ENCODE results near the gene CSRNP2.
A peak's percentile ranks its signal among the peaks of the same experiment; 100 is the strongest.

CSRNP2 gene

DNA sequence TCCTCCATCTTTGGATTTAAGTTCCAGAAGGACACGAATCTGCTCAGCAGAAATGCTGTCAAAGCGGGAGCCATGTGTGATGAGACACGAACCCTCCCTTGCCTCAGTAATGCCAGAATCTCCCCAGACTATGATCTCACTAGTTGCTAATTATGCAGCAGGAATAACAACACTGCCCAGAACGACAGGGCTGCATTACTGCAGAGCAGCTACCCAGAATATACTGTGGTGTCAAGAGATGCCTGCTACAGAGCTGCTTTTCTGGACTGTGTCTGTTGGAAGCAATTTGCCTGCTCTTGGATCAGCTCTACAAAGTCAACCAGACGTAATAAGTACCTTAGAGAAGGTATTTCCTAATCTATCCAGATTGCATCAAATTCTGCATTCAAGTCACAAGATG, 5.5 kb downstream of the CSRNP2 start:
- DNase-seq (ENCODE audit: low spot score) = no peak

DNA sequence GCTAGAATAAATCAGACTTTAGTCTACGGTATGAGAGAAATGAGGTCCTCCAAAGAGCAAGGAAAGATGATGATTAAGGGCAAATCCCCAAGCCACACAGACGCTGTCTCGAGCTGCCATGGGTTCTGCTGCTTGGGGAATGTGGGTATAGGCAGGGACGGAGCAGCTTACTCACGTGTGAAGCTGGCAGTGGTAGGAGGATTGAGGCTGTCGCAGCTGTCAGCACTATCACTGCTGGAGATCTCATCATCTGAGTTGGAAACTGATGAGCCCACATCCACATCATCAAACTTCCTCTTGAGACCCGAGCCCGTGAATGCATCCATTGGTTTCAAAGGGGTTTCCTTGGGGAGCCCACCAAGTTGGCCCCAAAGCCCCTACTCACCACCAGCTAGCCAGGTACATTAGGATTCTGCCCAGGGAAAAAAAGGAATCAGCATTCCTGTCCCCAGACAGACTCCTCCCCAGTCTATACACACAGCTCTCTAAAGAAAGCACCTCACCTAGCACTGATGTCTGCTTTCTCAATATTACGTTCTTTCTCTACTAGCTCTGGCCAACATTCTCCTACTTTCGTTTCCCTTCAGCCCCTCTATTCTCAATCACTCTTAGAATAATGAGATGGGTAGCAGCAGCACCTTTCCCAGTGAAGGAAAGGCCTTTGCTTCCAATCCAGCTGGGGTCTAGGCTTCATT, 7.0 kb downstream of the CSRNP2 start:
- no peak for DNase-seq (ENCODE audit: low spot score)

DNA sequence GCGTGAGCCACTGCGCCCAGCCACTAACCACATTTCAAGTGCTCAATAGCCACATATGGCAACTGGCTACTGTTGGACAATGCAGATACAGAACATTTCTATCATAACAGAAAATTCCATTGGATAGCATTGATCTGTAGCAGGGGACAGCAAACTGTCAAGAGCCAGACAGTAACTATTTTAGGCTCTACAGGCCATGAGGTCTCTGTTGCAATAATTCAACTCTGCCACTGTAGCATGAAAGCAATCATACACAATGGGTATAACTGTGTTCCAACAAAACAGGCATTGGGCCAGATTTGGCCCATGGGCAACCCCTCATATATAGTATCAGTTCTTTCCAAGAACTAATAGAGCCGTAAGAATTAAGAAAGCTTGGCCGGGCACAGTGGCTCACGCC, 8.0 kb downstream of the CSRNP2 start:
- DNase-seq (ENCODE audit: low spot score) = no peak

DNA sequence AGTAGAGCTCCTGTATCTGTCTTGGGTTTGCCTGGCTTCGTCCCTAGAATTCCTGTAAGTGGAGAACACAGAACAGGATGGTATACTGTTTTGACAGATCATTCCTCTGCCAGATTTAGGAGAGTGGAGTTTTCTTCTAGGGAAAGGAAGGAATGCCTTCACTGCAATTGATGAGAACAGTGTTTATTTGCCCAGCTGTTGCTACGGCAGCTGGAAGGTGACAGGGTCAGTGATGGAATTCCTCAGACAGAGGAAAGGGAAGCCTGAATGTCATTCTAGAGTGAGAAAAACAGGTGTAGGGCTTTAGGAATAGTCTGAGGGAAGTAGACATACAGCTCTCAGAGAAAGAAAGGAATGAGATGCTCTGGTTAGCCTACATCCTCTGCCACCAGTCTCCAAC, 11.7 kb downstream of the CSRNP2 start:
- no peak for DNase-seq (ENCODE audit: low spot score)

DNA sequence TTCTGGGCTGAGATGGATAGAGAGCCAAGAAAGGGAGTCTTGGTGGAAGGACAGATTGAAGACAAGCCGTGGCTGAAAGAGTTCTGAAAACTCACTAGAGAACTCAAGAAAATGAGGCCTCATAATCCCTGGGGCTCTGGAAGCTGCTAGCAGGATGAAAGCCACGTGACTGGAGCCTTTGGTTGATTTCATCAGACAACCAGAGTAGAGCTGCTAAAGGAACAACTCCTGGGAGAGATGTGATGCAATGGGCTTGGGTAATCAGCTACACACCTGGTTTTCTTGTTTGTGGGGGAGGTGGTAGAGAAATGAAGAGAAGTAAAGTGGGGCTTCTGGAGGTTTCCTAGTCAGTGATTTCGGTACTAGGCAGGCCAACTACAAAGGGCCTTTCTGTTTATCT, 13.4 kb downstream of the CSRNP2 start:
- DNase-seq (ENCODE audit: low spot score) = no peak

DNA sequence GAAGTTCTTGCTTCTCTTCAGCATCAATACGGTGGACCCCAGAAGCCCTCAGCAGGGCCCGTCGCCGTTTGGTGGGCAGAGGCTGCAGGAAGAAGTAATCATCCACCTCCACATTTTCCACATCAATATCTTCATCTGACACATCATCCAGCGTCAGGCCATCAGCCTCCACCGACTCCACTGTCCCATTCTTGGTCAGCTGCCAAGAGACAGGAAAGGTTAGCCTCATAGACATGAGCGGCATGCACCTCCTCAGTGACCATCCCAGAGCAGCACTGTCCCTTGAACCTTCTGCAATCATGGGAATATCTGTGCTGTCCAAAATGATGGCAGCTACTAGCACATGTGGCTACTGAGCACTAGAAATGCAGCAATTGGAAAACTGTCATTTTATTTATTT, 15.6 kb downstream of the CSRNP2 start:
- DNase-seq (ENCODE audit: low spot score) = no peak

GRCh38 chr12:51067229-51067628, 16.2 kb downstream of the CSRNP2 start:
- no peak for DNase-seq (ENCODE audit: low spot score)

GRCh38 chr12:51065530-51065929, 17.9 kb downstream of the CSRNP2 start:
- DNase-seq (ENCODE audit: low spot score) = no peak

DNA sequence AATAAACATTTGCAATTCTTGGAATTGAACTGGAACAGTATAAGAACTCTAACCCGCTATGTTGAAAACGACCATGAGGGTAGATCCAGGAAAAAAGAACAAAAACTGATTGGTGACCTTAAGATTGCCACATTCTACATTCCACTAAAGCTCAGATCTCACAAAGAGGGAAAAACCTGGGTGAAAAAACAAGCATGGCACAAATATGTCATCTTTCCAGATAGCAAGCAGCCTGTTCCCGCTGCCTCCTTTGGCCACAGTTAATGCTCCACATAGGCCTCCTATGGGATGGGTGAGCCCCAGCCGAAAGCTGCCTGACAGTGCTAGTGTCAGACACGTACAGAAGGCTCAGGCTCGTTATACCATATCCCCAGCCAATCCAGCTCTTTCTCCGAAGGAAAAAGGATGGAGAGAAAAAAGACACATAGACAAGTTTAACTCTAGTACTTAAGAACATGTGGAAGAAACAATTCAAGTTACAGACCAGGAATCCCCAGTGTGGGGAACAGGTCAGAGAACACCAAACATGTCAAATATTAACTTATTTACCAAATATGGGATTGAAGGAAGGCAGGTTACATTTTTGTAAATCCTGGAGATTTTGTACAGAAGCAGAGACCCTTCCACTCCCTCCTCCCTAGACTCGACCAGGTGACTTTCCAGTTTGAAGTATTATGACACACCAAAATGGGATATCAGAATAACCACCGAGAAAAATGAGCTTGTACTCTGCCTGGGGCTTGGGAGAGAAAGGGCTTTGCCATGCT, 20.6 kb downstream of the CSRNP2 start:
- DNase-seq (ENCODE audit: low spot score) = no peak

- DNase-seq (ENCODE audit: low spot score) = no peak
These were observed 24.3 kb downstream of the CSRNP2 start for GRCh38 chr12:51059086-51059485.

DNA sequence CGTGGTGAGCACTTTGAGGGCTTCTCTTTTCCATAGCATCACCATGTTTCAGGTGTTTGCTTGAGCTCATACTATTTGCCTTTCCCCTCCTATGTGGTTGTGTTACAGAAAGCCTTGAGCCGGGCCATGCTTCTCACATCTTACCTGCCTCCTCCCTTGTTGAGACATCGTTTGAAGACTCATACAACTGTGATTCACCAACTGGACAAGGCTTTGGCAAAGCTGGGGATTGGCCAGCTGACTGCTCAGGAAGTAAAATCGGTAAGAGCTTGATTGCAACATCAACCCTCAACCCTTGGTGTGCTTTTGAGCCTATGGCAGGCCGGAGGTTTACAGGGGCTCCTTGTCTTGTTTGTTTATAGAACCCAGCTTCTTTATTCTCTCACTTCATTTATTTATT, 27.2 kb downstream of the CSRNP2 start:
- DNase-seq (ENCODE audit: low spot score) = no peak

- no peak for DNase-seq (ENCODE audit: low spot score)
These were observed 28.3 kb downstream of the CSRNP2 start for GRCh38 chr12:51055060-51055459.

DNA sequence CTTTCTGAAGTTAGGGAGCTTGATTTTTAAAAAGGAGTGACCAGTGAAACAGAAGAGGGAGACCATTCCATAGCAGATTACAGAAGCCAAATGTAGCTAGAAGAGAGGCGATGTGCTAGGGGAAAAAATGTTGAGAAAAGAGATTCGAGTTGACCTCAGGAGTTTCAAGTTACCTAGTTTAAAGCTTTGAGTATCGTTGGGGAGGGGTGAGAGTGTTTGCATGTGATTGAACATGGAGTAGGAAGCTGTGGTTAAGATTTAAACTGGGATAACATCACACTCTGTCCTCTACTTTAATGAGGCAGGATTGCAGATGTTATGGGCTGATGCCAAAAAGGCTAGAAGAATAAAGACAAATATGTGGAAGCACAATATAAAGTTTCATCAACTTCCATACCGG, 31.6 kb downstream of the CSRNP2 start:
- no peak for DNase-seq (ENCODE audit: low spot score)

DNA sequence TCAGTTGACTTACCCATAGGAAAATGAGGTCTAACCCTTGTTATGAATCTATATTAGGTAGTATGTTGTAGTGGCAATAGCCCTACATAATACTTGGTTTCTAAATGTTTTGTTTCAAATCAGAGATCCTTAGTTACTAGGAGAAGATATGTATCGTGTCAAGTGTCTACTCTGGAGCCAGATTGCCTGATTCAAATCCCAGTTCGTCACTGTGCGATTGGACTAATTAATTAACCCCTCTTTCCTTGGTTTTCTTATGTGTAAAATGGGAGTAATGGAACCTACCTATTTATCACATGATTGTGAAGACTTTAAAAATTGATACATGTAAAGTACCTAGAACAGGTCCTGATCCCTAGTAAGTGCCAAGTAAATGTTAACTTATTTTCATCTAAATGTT, 33.9 kb downstream of the CSRNP2 start:
- no peak for DNase-seq (ENCODE audit: low spot score)

DNA sequence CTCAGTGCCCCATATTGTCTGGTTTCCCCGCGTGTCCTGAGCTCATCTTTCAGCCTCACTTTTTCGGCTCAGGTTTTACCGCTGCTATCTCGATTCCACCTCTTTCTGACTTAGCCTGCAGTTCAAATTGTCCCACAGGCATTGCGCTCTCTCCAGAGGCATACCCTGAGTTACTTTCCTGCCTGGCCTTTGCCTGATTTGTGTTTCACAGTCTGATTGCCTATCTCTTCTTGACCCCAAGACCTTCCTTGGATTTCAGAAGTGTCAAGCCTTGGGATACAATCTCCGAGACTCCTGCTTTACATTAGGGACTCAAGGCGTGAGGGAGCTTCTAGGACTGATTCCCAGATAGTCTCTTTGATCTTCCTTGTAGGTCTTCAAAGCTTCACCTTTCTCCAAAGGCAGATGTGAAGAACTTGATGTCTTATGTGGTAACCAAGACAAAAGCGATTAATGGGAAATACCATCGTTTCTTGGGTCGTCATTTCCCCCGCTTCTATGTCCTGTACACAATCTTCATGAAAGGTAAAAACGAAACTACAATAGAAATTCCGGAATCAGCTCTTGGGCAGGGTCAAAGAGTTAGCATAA, 34.6 kb downstream of the CSRNP2 start:
- DNase-seq (ENCODE audit: low spot score) = no peak

- peak; percentile 98 for DNase-seq (ENCODE audit: low spot score)
These were observed 35.5 kb downstream of the CSRNP2 start, which contains the start of gene LETMD1 for GRCh38 chr12:51047655-51048540. Gene LETMD1, plus strand, starts transcription at chr12:51048327. Its CDS starts 30 bp downstream, at chr12:51048357.

DNA sequence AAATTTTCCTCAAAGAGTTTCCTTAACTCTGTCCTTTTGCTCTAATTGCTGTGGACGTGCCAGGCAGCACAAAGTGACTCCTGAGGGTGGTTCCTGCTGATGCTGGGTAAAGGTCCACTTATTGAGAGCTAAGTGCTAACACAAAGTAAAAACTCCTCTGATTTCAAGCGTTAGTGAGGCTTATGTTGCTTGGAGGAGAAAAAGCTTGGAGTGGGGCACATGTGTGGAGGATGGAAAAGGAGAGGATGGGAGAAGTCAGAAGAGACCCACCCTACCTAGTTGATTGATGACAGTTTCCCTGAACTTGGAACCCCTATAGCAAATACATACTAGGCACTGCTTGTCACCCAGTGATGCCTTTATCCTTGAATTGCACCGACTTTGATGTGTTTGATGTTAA, 47.1 kb downstream of the CSRNP2 start:
- DNase-seq (ENCODE audit: low spot score) = no peak

GRCh38 chr12:51033457-51034089, 49.8 kb downstream of the CSRNP2 start:
- no peak for DNase-seq (ENCODE audit: low spot score)

GRCh38 chr12:51033048-51033447, 50.3 kb downstream of the CSRNP2 start:
- DNase-seq (ENCODE audit: low spot score) = no peak

DNA sequence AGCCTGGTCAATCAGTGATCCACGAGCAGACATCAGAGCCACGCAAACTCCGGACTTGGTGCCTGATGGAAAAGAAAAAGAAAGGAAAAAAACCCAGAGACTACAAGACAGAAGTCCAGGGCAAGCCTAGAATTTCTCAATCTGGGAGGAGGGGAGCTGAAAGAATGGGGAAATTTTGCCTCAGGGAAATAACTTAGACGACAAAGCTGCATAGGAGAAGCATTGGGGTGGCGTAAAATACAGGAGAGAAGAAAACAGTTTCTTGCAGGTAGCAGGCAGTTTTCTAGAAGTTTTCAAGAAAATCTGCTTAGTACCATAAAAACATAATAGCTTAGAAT, 54.6 kb downstream of the CSRNP2 start:
- DNase-seq (ENCODE audit: low spot score) = no peak

DNA sequence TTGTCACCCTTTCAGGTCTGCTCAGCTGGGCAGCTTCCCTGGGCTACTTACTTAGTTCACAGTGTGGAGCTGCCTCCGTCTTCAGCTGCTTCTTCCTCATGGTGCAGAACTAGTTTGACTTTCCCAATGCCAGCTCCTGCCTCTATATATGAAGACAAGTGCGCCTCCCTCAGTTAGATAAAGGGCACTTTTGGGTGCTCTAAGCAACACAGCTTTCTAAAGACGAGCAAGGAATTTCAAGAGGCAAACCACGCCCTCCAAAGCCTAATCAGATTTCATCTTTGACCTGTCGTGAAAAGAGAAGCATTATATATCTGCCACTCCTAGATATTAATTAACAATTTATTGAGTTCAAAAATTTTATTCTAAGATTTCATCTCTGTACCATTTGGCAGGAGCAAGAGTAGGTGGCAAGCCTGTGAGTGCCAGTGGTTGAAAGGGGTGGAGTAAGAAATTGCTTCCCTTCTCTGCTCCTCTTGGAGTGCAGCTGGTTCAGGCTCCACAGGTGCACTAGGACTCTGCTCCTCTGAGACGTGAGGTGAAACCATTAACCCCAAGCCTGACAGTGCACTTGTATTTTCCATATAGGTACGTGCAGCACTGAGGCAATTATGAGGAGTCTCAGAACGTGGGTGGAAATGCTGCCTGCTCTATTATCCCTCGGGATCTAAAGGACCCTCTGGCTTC, 55.1 kb downstream of the CSRNP2 start:
- DNase-seq (ENCODE audit: low spot score) = peak; percentile 58
